NCI-H1694 (cell line): ENCODE measurements around the gene PLEKHA4.
"Not testable (repeated sequence)": the region's sequence is repeated elsewhere in the genome, so short reads cannot be mapped to it uniquely, and the experiment has no call there.

Experiments
- DNase-seq: peaks from one replicate; lab custom pipeline; 2025; lab: John Stamatoyannopoulos, UW

The PLEKHA4 gene

GRCh38 chr19:48862827-48863226 is 5.6 kb downstream of the PLEKHA4 start:
- DNase-seq = no peak

GRCh38 chr19:48861313-48861712 is 7.1 kb downstream of the PLEKHA4 start:
- no peak for DNase-seq

GRCh38 chr19:48859711-48860572 is 8.5 kb downstream of the PLEKHA4 start:
- no peak for DNase-seq

- DNase-seq = no peak
Observed at GRCh38 chr19:48858984-48859710, 9.3 kb downstream of the PLEKHA4 start.

- no peak for DNase-seq
Observed at GRCh38 chr19:48856921-48857320, 11.5 kb downstream of the PLEKHA4 start.

GRCh38 chr19:48854103-48854502 is 14.3 kb downstream of the PLEKHA4 start:
- DNase-seq = no peak

- no peak for DNase-seq
Observed at GRCh38 chr19:48853483-48853882, 14.9 kb downstream of the PLEKHA4 start.

- no peak for DNase-seq
Observed at GRCh38 chr19:48852292-48852691, 16.1 kb downstream of the PLEKHA4 start.

GRCh38 chr19:48846659-48847058 is 21.8 kb downstream of the PLEKHA4 start:
- DNase-seq = not testable (repeated sequence)

- no peak for DNase-seq
Observed at GRCh38 chr19:48845384-48845783, 23.0 kb downstream of the PLEKHA4 start.

- no peak for DNase-seq
Observed at GRCh38 chr19:48844472-48844871, 23.9 kb downstream of the PLEKHA4 start.

- peak; percentile 83 for DNase-seq
Observed at GRCh38 chr19:48842789-48843162, 25.6 kb downstream of the PLEKHA4 start.

- DNase-seq = no peak
Observed at GRCh38 chr19:48841571-48841970, 26.8 kb downstream of the PLEKHA4 start.

- DNase-seq = no peak
Observed at GRCh38 chr19:48841047-48841446, 27.4 kb downstream of the PLEKHA4 start.

- DNase-seq = no peak
Observed at GRCh38 chr19:48837687-48838086, 30.7 kb downstream of the PLEKHA4 start.

- peak; percentile 95 for DNase-seq
Observed at GRCh38 chr19:48837051-48837524, 31.3 kb downstream of the PLEKHA4 start.

GRCh38 chr19:48836089-48837017 is 32.1 kb downstream of the PLEKHA4 start, which contains the start of gene HSD17B14:
Gene HSD17B14, minus strand, starts transcription at chr19:48836491. Its CDS starts 80 bp downstream, at chr19:48836411.
- peak; percentile 41 for DNase-seq

- DNase-seq = peak; percentile 97
Observed at GRCh38 chr19:48835734-48836088, 32.7 kb downstream of the PLEKHA4 start.

- no peak for DNase-seq
Observed at GRCh38 chr19:48833977-48834376, 34.4 kb downstream of the PLEKHA4 start.

GRCh38 chr19:48833049-48833448 is 35.4 kb downstream of the PLEKHA4 start:
- DNase-seq = no peak

- no peak for DNase-seq
Observed at GRCh38 chr19:48830965-48831364, 37.5 kb downstream of the PLEKHA4 start.

- no peak for DNase-seq
Observed at GRCh38 chr19:48830088-48830487, 38.3 kb downstream of the PLEKHA4 start.
